OCI-LY1 (cell line): Measurements from ENCODE around the gene EYS.

ENCODE experiments used
- CTCF ChIP-seq: fragments of 200-600 bp; sonication (generic), shearing (Covaris generic); IDR thresholded peaks from 2 replicates; pipeline ENCODE4 v1.5.1; 2017; ENCODE audit warnings: mild to moderate bottlenecking, antibody characterized with exemption, low read length, moderate library complexity, mixed read lengths
- EZH2 ChIP-seq: fragments of 200-600 bp; sonication (generic), shearing (Covaris generic); IDR thresholded peaks from 2 replicates; pipeline ENCODE4 v1.8.0; 2017; ENCODE audit warnings: borderline replicate concordance, mixed run types, mild to moderate bottlenecking, antibody characterized with exemption, low read length, moderate library complexity, mixed read lengths

DNA sequence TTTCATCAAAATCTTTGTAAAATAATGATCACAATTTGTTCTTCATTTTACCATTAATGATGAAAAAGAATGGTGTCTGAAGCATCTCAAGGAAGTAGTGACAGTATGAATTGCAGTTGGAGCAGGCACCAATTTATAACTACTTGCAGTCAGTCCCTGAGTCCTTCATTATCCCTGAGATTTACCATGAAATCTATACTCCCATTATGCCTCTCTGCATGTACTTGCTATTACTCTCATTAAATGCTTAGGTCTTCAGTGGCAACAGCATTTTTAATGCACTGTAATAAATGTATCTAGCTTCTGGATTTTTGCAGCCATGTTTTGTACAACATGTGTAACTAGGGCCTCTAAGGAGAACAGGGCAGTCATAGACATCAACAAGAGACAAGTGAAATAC, 708.8 kb downstream of the EYS start:
- TF ChIP-seq CTCF (no peak), EZH2 (no peak)
